Skeletal muscle tissue (tissue), 4 donors: ENCODE measurements around the gene MAP3K2. TPM values are rescaled to one million over a fixed set of nuclear protein-coding genes. Genes with fewer than 3 reads are reported as not detected.

Experiments
- H3K27ac ChIP-seq: one replicate; pipeline ENCODE4 v1.7.0; 2013; ENCODE audit warnings: mild to moderate bottlenecking, low read depth, low read length, inconsistent platforms
- H3K27me3 ChIP-seq, 3 donors: one replicate each; pipeline ENCODE4 v1.7.0; 2013; ENCODE audit warnings: low read length in 3 of 3; ENCODE audit not compliant: control insufficient read depth in 3 of 3, insufficient read depth in 3 of 3
- H3K36me3 ChIP-seq, 3 donors: one replicate each; pipeline ENCODE4 v1.7.0; 2013; ENCODE audit warnings: low read length in 3 of 3; ENCODE audit not compliant: control insufficient read depth in 3 of 3, insufficient read depth in 3 of 3
- H3K4me1 ChIP-seq, 3 donors: one replicate each; pipeline ENCODE4 v1.7.0; 2013; ENCODE audit warnings: low read length in 3 of 3, mild to moderate bottlenecking in 3 of 3; ENCODE audit not compliant: control insufficient read depth in 3 of 3, insufficient read depth in 3 of 3
- H3K4me3 ChIP-seq, 3 donors: one replicate each; pipeline ENCODE4 v1.7.0; 2013; ENCODE audit warnings: low read length in 3 of 3
- H3K9ac ChIP-seq, 3 donors: one replicate each; pipeline ENCODE4 v1.7.0; 2013; ENCODE audit warnings: low read length in 3 of 3, mild to moderate bottlenecking in 3 of 3, moderate library complexity in 2 of 3, low read depth in 1 of 3
- H3K9me3 ChIP-seq, 3 donors: one replicate each; pipeline ENCODE4 v1.7.0; 2013; ENCODE audit warnings: low read length in 3 of 3; ENCODE audit not compliant: control insufficient read depth in 3 of 3
- total RNA-seq: library from RNA; depleted of rRNA; stranded (reverse); fragments of >200 nt; gene quantifications from one replicate; pipeline ENCODE4 v1.2.3, GENCODE V29; 2014
- donor health status: Osteomylitis.

Gene MAP3K2
- total RNA-seq, 1 donor from 2014 or later = 21.9 TPM

DNA sequence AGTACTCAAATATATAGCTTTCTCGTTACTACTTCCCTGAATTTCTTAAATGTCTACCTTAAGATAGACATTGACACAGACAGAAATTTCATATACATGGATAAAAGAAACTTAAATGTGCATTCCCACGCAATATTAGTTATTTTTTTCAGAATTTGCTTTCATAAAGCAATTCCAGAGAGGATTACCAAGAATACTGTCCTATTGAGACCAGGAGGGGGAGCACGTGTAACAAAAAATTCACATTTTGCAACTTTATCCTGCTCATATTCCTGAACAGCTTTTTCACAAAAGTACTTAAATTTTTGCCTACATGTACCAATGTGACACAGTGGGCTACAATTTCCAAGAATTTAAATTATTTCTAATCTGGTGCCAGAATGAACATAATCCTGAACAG lies 63.1 kb downstream of the MAP3K2 start:
- no peak overlapping the region for H3K27ac ChIP-seq
- H3K9me3 ChIP-seq = peaks cover 0 to 4% (median 0%) of the 10 kb centered on the region in 3 donors
- H3K9ac ChIP-seq = no peak overlapping the region
- H3K27me3 ChIP-seq = no peaks in the 10 kb centered on the region
- peaks cover 14 to 59% (median 42%) of the 10 kb centered on the region in 3 donors for H3K36me3 ChIP-seq
- no peak overlapping the region for H3K4me3 ChIP-seq
- no peaks in the 10 kb centered on the region for H3K4me1 ChIP-seq

DNA sequence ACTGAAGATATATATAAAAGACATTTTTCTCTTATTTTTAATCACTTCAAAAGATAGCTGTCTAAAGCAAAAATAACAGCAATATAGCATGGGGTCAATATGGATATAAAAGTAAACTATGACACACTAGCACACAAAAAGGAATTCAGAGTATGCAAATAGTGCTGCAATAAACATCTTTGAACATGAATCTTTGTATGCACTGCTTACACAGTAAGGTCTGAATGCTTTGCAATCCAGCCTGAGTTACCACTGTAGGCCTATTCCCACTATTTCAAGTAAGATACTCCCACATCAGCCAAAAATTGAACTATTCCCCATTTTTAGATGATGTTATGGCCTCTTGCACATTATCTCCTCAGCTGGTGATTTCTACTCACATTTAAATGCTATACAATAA lies 66.5 kb downstream of the MAP3K2 start:
- H3K4me1 ChIP-seq = no peaks in the 10 kb centered on the region
- H3K9me3 ChIP-seq = peaks cover 0 to 4% (median 0%) of the 10 kb centered on the region in 3 donors
- no peaks in the 10 kb centered on the region for H3K27me3 ChIP-seq
- H3K27ac ChIP-seq = no peak overlapping the region
- no peak overlapping the region for H3K4me3 ChIP-seq
- no peak overlapping the region for H3K9ac ChIP-seq
- H3K36me3 ChIP-seq = peaks cover 17 to 69% (median 57%) of the 10 kb centered on the region in 3 donors

DNA sequence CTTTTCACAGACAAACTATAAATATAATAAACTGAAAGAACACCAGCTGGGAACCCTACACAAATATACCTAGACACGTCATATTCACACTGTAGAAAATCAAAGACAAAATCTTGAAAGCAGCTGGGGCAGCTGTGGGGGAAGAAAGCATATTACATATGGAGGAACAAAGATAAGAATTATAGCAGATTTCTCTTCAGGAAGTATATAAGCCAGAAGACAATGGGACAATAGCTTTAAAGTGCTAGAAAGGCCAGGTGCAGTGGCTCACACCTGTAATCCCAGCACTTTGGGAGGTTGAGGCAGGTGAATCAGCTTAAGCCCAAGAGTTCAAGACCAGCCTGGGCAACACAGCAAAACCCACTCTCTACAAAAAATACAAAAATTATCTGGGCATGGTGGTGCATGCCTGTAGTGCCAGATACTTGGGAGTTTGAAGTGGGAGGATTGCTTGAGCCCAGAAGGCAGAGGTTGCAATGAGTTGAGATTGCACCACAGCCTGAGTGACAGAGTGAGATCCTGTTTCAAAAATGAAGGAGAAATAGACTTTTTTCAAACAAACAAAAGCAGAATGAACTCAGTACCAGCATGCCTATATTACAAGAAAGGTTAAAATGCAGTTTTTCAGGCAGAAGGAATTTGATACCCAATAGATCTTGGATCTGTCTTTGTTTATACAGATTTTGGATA lies 67.0 kb downstream of the MAP3K2 start:
- Histone ChIP-seq H3K9ac (no peak overlapping the region), H3K27ac (no peak overlapping the region), H3K4me3 (no peak overlapping the region), H3K36me3 (peaks cover 17 to 72% (median 59%) of the 10 kb centered on the region in 3 donors), H3K9me3 (peaks cover 0 to 4% (median 0%) of the 10 kb centered on the region in 3 donors), H3K4me1 (no peaks in the 10 kb centered on the region), H3K27me3 (no peaks in the 10 kb centered on the region)

- Histone ChIP-seq H3K27ac (no peak overlapping the region), H3K4me3 (no peak overlapping the region), H3K9me3 (peaks cover 0 to 4% (median 0%) of the 10 kb centered on the region in 3 donors), H3K27me3 (no peaks in the 10 kb centered on the region), H3K9ac (no peak overlapping the region), H3K36me3 (peaks cover 14 to 72% (median 59%) of the 10 kb centered on the region in 3 donors), H3K4me1 (no peaks in the 10 kb centered on the region)
Measured at GRCh38 chr2:127320067-127320466, 67.7 kb downstream of the MAP3K2 start.

- no peaks in the 10 kb centered on the region for H3K27me3 ChIP-seq
- no peaks in the 10 kb centered on the region for H3K4me1 ChIP-seq
- H3K4me3 ChIP-seq = no peak overlapping the region
- no peak overlapping the region for H3K9ac ChIP-seq
- no peak overlapping the region for H3K27ac ChIP-seq
- H3K36me3 ChIP-seq = peaks cover 29 to 72% (median 53%) of the 10 kb centered on the region in 3 donors
- H3K9me3 ChIP-seq = no peaks in the 10 kb centered on the region
Measured at GRCh38 chr2:127314193-127314988, 73.4 kb downstream of the MAP3K2 start.

GRCh38 chr2:127313406-127313805 lies 74.4 kb downstream of the MAP3K2 start:
- peaks cover 29 to 71% (median 49%) of the 10 kb centered on the region in 3 donors for H3K36me3 ChIP-seq
- H3K4me3 ChIP-seq = no peak overlapping the region
- H3K4me1 ChIP-seq = no peaks in the 10 kb centered on the region
- no peak overlapping the region for H3K9ac ChIP-seq
- no peak overlapping the region for H3K27ac ChIP-seq
- no peaks in the 10 kb centered on the region for H3K9me3 ChIP-seq
- H3K27me3 ChIP-seq = no peaks in the 10 kb centered on the region

DNA sequence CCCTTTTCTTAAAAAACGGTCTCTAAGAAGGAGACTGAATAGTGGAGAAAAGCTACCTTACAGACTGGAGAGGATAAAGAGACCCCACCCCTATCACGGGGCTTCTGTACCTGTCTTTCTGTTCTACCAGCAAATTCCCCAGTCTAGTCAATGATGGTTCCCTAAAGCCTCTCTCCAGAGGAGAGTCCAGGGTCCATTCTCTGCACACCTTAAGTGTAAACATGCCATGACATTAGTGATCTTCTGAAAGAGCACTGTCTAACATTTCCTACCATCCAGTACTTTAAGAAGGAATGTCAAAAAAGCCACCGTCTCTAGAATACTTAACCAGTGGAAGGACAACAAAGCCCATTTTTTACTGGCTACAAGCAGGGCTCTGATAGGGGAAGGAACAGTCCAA lies 76.8 kb downstream of the MAP3K2 start:
- Histone ChIP-seq H3K36me3 (peaks cover 39 to 74% (median 56%) of the 10 kb centered on the region in 3 donors), H3K4me1 (no peaks in the 10 kb centered on the region)

GRCh38 chr2:127309468-127309867 lies 78.3 kb downstream of the MAP3K2 start:
- no peaks in the 10 kb centered on the region for H3K4me1 ChIP-seq
- no peak overlapping the region for H3K27ac ChIP-seq
- no peaks in the 10 kb centered on the region for H3K27me3 ChIP-seq
- H3K9ac ChIP-seq = no peak overlapping the region
- peaks cover 39 to 70% (median 51%) of the 10 kb centered on the region in 3 donors for H3K36me3 ChIP-seq
- no peak overlapping the region for H3K4me3 ChIP-seq
- no peaks in the 10 kb centered on the region for H3K9me3 ChIP-seq

More for the DNA sequence above, 76.8 kb downstream of the MAP3K2 start:
- H3K9ac ChIP-seq = no peak overlapping the region
- no peak overlapping the region for H3K27ac ChIP-seq
- no peaks in the 10 kb centered on the region for H3K9me3 ChIP-seq
- H3K4me3 ChIP-seq = no peak overlapping the region
- H3K27me3 ChIP-seq = no peaks in the 10 kb centered on the region

GRCh38 chr2:127308586-127309138 lies 79.1 kb downstream of the MAP3K2 start:
- no peaks in the 10 kb centered on the region for H3K4me1 ChIP-seq
- H3K9me3 ChIP-seq = no peaks in the 10 kb centered on the region
- no peaks in the 10 kb centered on the region for H3K27me3 ChIP-seq
- H3K4me3 ChIP-seq = no peak overlapping the region
- H3K27ac ChIP-seq = no peak overlapping the region
- peaks cover 32 to 62% (median 43%) of the 10 kb centered on the region in 3 donors for H3K36me3 ChIP-seq
- no peak overlapping the region for H3K9ac ChIP-seq
